SU-DHL-6 (cell line): ENCODE results near the gene LATS2.

Experiments
- EZH2phosphoT487 ChIP-seq: fragments of 200-600 bp; sonication (generic), shearing (Covaris generic); conservative IDR thresholded peaks from 2 replicates; pipeline ENCODE4 v1.6.1; 2018; ENCODE audit warnings: mild to moderate bottlenecking, antibody characterized with exemption, low read length, moderate library complexity, mixed read lengths
- TF ChIP-seq, protein P1 (sequence below): fragments of 200-600 bp; sonication (generic); IDR thresholded peaks from one replicate; pipeline ENCODE4 v1.5.1; 2017; ENCODE audit warnings: antibody characterized with exemption, mild to moderate bottlenecking, low read length, moderate library complexity; ENCODE audit not compliant: insufficient read depth, poor library complexity, severe bottlenecking

DNA sequence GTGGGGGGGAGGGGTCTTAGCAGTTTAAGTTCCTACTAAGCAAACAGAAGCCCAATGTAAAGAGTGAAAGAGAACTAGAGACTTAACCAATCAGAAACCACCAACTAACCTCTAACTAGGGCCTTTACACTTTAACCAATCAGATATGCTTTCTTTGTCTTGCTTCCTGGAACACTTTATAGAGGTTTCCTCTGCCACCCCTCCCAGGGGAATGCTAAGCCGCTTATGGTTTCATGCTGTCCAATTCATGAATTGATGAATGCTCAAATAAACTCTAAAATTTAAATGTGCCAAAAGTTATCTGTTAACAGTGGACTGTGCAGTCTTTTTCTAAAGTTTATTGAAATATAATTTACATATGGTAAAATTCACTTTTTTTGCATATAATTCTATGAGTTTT is 33.9 kb upstream of the LATS2 start:
- TF ChIP-seq, protein P1, sequence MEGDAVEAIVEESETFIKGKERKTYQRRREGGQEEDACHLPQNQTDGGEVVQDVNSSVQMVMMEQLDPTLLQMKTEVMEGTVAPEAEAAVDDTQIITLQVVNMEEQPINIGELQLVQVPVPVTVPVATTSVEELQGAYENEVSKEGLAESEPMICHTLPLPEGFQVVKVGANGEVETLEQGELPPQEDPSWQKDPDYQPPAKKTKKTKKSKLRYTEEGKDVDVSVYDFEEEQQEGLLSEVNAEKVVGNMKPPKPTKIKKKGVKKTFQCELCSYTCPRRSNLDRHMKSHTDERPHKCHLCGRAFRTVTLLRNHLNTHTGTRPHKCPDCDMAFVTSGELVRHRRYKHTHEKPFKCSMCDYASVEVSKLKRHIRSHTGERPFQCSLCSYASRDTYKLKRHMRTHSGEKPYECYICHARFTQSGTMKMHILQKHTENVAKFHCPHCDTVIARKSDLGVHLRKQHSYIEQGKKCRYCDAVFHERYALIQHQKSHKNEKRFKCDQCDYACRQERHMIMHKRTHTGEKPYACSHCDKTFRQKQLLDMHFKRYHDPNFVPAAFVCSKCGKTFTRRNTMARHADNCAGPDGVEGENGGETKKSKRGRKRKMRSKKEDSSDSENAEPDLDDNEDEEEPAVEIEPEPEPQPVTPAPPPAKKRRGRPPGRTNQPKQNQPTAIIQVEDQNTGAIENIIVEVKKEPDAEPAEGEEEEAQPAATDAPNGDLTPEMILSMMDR = no peak
- TF ChIP-seq EZH2phosphoT487 = no peak
